CD4-positive, alpha-beta T cell (primary cell): ENCODE data around the gene NRAP. TPM values are rescaled to one million over a fixed set of nuclear protein-coding genes. Genes with fewer than 3 reads are reported as not detected.

ENCODE experiments used
- ATAC-seq: fragments of 200-7000 bp; cut with Tn5 transposase; one replicate; pipeline ENCODE4 v1.10.0; 2022; ENCODE audit warnings: mild to moderate bottlenecking; ENCODE audit not compliant: poor library complexity
- CTCF ChIA-PET: fragments of 350-600 bp; sonication (Branson Sonifier 250); formaldehyde crosslinking; loops from one replicate; lab custom pipeline; 2021; ENCODE audit warnings: antibody characterized with exemption, inconsistent platforms; lab: Charles Lee
- POLR2A ChIA-PET: fragments of 350-600 bp; sonication (Branson Sonifier 250); formaldehyde crosslinking; loops from one replicate; lab custom pipeline; 2021; ENCODE audit warnings: antibody characterized with exemption, inconsistent platforms; lab: Charles Lee
- DNase-seq, 14 experiments: peaks; one replicate each; pipeline ENCODE4 v3.0.0-alpha.2; 2013 to 2020; ENCODE audit warnings: mixed read lengths in 2 of 14
- H3K27ac ChIP-seq, 2 donors: one replicate each; pipeline versions ENCODE4 v1.5.1 to v1.7.0; 2013; ENCODE audit warnings: low read length in 2 of 2, low read depth in 1 of 2, mild to moderate bottlenecking in 1 of 2
- H3K27me3 ChIP-seq, 2 experiments: 1 replicate in 1 of 2; 2 replicates in 1 of 2; pipeline versions ENCODE4 v1.6.1 to v1.7.0; 2013; ENCODE audit warnings: low read length in 2 of 2, control low read depth in 1 of 2, mild to moderate bottlenecking in 1 of 2, moderate library complexity in 1 of 2; ENCODE audit not compliant: insufficient read depth in 2 of 2, control insufficient read depth in 1 of 2
- H3K36me3 ChIP-seq: one replicate; pipeline ENCODE4 v1.6.1; 2013; ENCODE audit warnings: low read length, control low read depth; ENCODE audit not compliant: insufficient read depth
- H3K4me1 ChIP-seq: one replicate; pipeline ENCODE4 v1.6.1; 2013; ENCODE audit warnings: low read length, control low read depth; ENCODE audit not compliant: insufficient read depth
- H3K4me3 ChIP-seq: one replicate; pipeline ENCODE4 v1.5.1; 2013; ENCODE audit warnings: mild to moderate bottlenecking, low read length, moderate library complexity
- H3K9me3 ChIP-seq, 2 experiments: 1 replicate in 1 of 2; 2 replicates in 1 of 2; pipeline versions ENCODE4 v1.6.1 to v1.7.0; 2013; ENCODE audit warnings: low read length in 2 of 2, mild to moderate bottlenecking in 2 of 2, control low read depth in 1 of 2, moderate library complexity in 1 of 2; ENCODE audit not compliant: control insufficient read depth in 1 of 2, insufficient read depth in 1 of 2
- H3K27ac Mint-ChIP-seq: one replicate; pipeline ENCODE4 v1.8.0; 2020; ENCODE audit warnings: mixed read lengths
- H3K27me3 Mint-ChIP-seq: one replicate; pipeline ENCODE4 v1.8.0; 2021; ENCODE audit warnings: mixed read lengths
- H3K36me3 Mint-ChIP-seq: one replicate; pipeline ENCODE4 v1.8.0; 2021; ENCODE audit warnings: low read depth, mixed read lengths
- H3K4me1 Mint-ChIP-seq: one replicate; pipeline ENCODE4 v1.8.0; 2021; ENCODE audit warnings: low read depth, mixed read lengths
- H3K4me3 Mint-ChIP-seq: one replicate; pipeline ENCODE4 v1.8.0; 2020; ENCODE audit warnings: mild to moderate bottlenecking, mixed read lengths
- H3K9me3 Mint-ChIP-seq: one replicate; pipeline ENCODE4 v1.8.0; 2020; ENCODE audit warnings: mixed read lengths
- CTCF ChIP-seq: fragments of 200-600 bp; IDR thresholded peaks from one replicate; pipeline ENCODE4 v1.8.0; 2022; ENCODE audit warnings: antibody characterized with exemption, mild to moderate bottlenecking
- intact Hi-C, 2 experiments: fragments of 100-400 bp; cut with DNase I in 1 of 2; cut with micrococcal nuclease in 1 of 2; formaldehyde crosslinking; loops; one replicate each; pipeline versions ENCODE4 v1.15.1 to v1.9.0; 2023 to 2025; cut with DNase I, micrococcal nuclease
- total RNA-seq, 174 experiments: library from RNA in 2 of 174; stranded (reverse) in 2 of 174; gene quantifications; one replicate each; pipeline ENCODE4 v1.2.3 and lab custom pipeline; 2021 to 2026

Gene NRAP
- total RNA-seq, 2 experiments from 2014 or later: not detected

DNA sequence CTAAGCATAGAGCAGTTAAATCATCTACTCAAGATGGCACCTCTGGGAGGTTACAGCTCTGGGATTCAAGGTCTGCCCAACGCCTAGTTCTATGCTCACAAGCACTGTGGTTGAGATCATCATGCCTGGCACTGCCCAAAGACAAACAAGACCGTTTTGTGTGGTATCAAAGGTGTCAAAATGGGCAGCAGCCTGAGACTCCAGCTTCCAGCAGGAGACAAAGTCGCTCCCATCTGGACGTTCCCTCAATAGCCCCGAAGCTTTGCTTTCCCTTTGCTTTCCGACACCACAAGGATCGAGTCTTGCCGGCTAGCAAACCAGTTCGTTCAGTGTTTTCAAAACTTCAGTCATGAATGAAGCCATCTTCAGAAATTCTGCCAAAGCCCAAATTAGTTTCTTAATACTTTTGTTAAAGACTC, 105.9 kb downstream of the NRAP start:
- ATAC-seq (no peak), DNase-seq (no peak)
- Histone ChIP-seq H3K27me3 (peaks cover 6 to 7% of the 10 kb centered on the region in 2 experiments), H3K27ac (no peak overlapping the region), H3K4me3 (no peak overlapping the region), H3K9me3 (no peaks in the 10 kb centered on the region), H3K4me1 (no peaks in the 10 kb centered on the region), H3K36me3 (no peaks in the 10 kb centered on the region)
- Mint-ChIP-seq H3K27me3 (peaks cover 58% of the 10 kb centered on the region), H3K36me3 (no peaks in the 10 kb centered on the region), H3K4me3 (no peak overlapping the region), H3K27ac (no peak overlapping the region), H3K4me1 (no peaks in the 10 kb centered on the region), H3K9me3 (no peaks in the 10 kb centered on the region)
- ChIA-PET POLR2A (no interaction called here), CTCF (no interaction called here)
- no peak for TF ChIP-seq CTCF
- intact Hi-C loops: no loop called here

- TF ChIP-seq CTCF: no peak
- H3K27me3 Mint-ChIP-seq: peaks cover 54% of the 10 kb centered on the region
Measured at GRCh38 chr10:113557424-113557862, 106.4 kb downstream of the NRAP start.

GRCh38 chr10:113555751-113556150, 108.1 kb downstream of the NRAP start:
- Histone ChIP-seq H3K4me1 (no peaks in the 10 kb centered on the region), H3K9me3 (no peaks in the 10 kb centered on the region), H3K36me3 (no peaks in the 10 kb centered on the region), H3K4me3 (no peak overlapping the region), H3K27ac (no peak overlapping the region), H3K27me3 (peaks cover 6 to 7% of the 10 kb centered on the region in 2 experiments)
- CTCF ChIA-PET: no interaction called here
- no peak for DNase-seq
- Mint-ChIP-seq H3K36me3 (no peaks in the 10 kb centered on the region), H3K27me3 (peaks cover 53% of the 10 kb centered on the region), H3K4me3 (no peak overlapping the region), H3K9me3 (no peaks in the 10 kb centered on the region), H3K4me1 (no peaks in the 10 kb centered on the region), H3K27ac (no peak overlapping the region)
- POLR2A ChIA-PET: no interaction called here
- TF ChIP-seq CTCF: no peak
- intact Hi-C loops: no loop called here
- no peak for ATAC-seq

More at GRCh38 chr10:113557424-113557862, 106.4 kb downstream of the NRAP start:
- no peaks in the 10 kb centered on the region for H3K9me3 Mint-ChIP-seq
- Histone ChIP-seq H3K27ac (no peak overlapping the region), H3K27me3 (peaks cover 6 to 7% of the 10 kb centered on the region in 2 experiments), H3K4me1 (no peaks in the 10 kb centered on the region), H3K4me3 (no peak overlapping the region), H3K9me3 (no peaks in the 10 kb centered on the region), H3K36me3 (no peaks in the 10 kb centered on the region)
- ATAC-seq: no peak
- POLR2A ChIA-PET: no interaction called here
- intact Hi-C loops: no loop called here
- CTCF ChIA-PET: no interaction called here
- no peaks in the 10 kb centered on the region for H3K4me1 Mint-ChIP-seq
- H3K27ac Mint-ChIP-seq: no peak overlapping the region
- H3K4me3 Mint-ChIP-seq: no peak overlapping the region
- H3K36me3 Mint-ChIP-seq: no peaks in the 10 kb centered on the region
- DNase-seq: no peak
